CD4-positive, alpha-beta T cell (primary cell): ENCODE data around the gene UBAC2. TPM values are rescaled to one million over a fixed set of nuclear protein-coding genes. Genes with fewer than 3 reads are reported as not detected.

ENCODE experiments used
- ATAC-seq: fragments of 200-7000 bp; cut with Tn5 transposase; one replicate; pipeline ENCODE4 v1.10.0; 2022; ENCODE audit warnings: mild to moderate bottlenecking; ENCODE audit not compliant: poor library complexity
- CTCF ChIA-PET: fragments of 350-600 bp; sonication (Branson Sonifier 250); formaldehyde crosslinking; loops from one replicate; lab custom pipeline; 2021; ENCODE audit warnings: antibody characterized with exemption, inconsistent platforms; lab: Charles Lee
- POLR2A ChIA-PET: fragments of 350-600 bp; sonication (Branson Sonifier 250); formaldehyde crosslinking; loops from one replicate; lab custom pipeline; 2021; ENCODE audit warnings: antibody characterized with exemption, inconsistent platforms; lab: Charles Lee
- DNase-seq, 14 experiments: peaks; one replicate each; pipeline ENCODE4 v3.0.0-alpha.2; 2013 to 2020; ENCODE audit warnings: mixed read lengths in 2 of 14
- H3K27ac ChIP-seq, 2 donors: one replicate each; pipeline versions ENCODE4 v1.5.1 to v1.7.0; 2013; ENCODE audit warnings: low read length in 2 of 2, low read depth in 1 of 2, mild to moderate bottlenecking in 1 of 2
- H3K27me3 ChIP-seq, 2 experiments: 1 replicate in 1 of 2; 2 replicates in 1 of 2; pipeline versions ENCODE4 v1.6.1 to v1.7.0; 2013; ENCODE audit warnings: low read length in 2 of 2, control low read depth in 1 of 2, mild to moderate bottlenecking in 1 of 2, moderate library complexity in 1 of 2; ENCODE audit not compliant: insufficient read depth in 2 of 2, control insufficient read depth in 1 of 2
- H3K36me3 ChIP-seq: one replicate; pipeline ENCODE4 v1.6.1; 2013; ENCODE audit warnings: low read length, control low read depth; ENCODE audit not compliant: insufficient read depth
- H3K4me1 ChIP-seq: one replicate; pipeline ENCODE4 v1.6.1; 2013; ENCODE audit warnings: low read length, control low read depth; ENCODE audit not compliant: insufficient read depth
- H3K4me3 ChIP-seq: one replicate; pipeline ENCODE4 v1.5.1; 2013; ENCODE audit warnings: mild to moderate bottlenecking, low read length, moderate library complexity
- H3K9me3 ChIP-seq, 2 experiments: 1 replicate in 1 of 2; 2 replicates in 1 of 2; pipeline versions ENCODE4 v1.6.1 to v1.7.0; 2013; ENCODE audit warnings: low read length in 2 of 2, mild to moderate bottlenecking in 2 of 2, control low read depth in 1 of 2, moderate library complexity in 1 of 2; ENCODE audit not compliant: control insufficient read depth in 1 of 2, insufficient read depth in 1 of 2
- H3K27ac Mint-ChIP-seq: one replicate; pipeline ENCODE4 v1.8.0; 2020; ENCODE audit warnings: mixed read lengths
- H3K27me3 Mint-ChIP-seq: one replicate; pipeline ENCODE4 v1.8.0; 2021; ENCODE audit warnings: mixed read lengths
- H3K36me3 Mint-ChIP-seq: one replicate; pipeline ENCODE4 v1.8.0; 2021; ENCODE audit warnings: low read depth, mixed read lengths
- H3K4me1 Mint-ChIP-seq: one replicate; pipeline ENCODE4 v1.8.0; 2021; ENCODE audit warnings: low read depth, mixed read lengths
- H3K4me3 Mint-ChIP-seq: one replicate; pipeline ENCODE4 v1.8.0; 2020; ENCODE audit warnings: mild to moderate bottlenecking, mixed read lengths
- H3K9me3 Mint-ChIP-seq: one replicate; pipeline ENCODE4 v1.8.0; 2020; ENCODE audit warnings: mixed read lengths
- CTCF ChIP-seq: fragments of 200-600 bp; IDR thresholded peaks from one replicate; pipeline ENCODE4 v1.8.0; 2022; ENCODE audit warnings: antibody characterized with exemption, mild to moderate bottlenecking
- intact Hi-C, 2 experiments: fragments of 100-400 bp; cut with DNase I in 1 of 2; cut with micrococcal nuclease in 1 of 2; formaldehyde crosslinking; loops; one replicate each; pipeline versions ENCODE4 v1.15.1 to v1.9.0; 2023 to 2025; cut with DNase I, micrococcal nuclease
- total RNA-seq, 174 experiments: library from RNA in 2 of 174; stranded (reverse) in 2 of 174; gene quantifications; one replicate each; pipeline ENCODE4 v1.2.3 and lab custom pipeline; 2021 to 2026

UBAC2 gene
- total RNA-seq, 2 experiments from 2014 or later = 59.8 to 67.4 TPM

- intact Hi-C loops = no loop called here
- POLR2A ChIA-PET = interaction anchor here (0.7 to 2.9 kb wide), 5 partner anchors 8 to 24 kb away, joined by 3 to 27 read pairs (median 4); no protein-coding TSS in a partner anchor
Measured at GRCh38 chr13:99280166-99280565, 79.5 kb downstream of the UBAC2 start.

GRCh38 chr13:99281811-99282263 is 81.2 kb downstream of the UBAC2 start:
- Mint-ChIP-seq H3K27ac (peak overlapping the region; percentile 100), H3K4me1 (peaks cover 97% of the 10 kb centered on the region), H3K27me3 (no peaks in the 10 kb centered on the region), H3K4me3 (peak overlapping the region; percentile 55), H3K36me3 (peaks cover 54% of the 10 kb centered on the region), H3K9me3 (no peaks in the 10 kb centered on the region)
- H3K9me3 ChIP-seq = no peaks in the 10 kb centered on the region
- no peaks in the 10 kb centered on the region for H3K27me3 ChIP-seq
- no peak overlapping the region for H3K4me3 ChIP-seq
- H3K27ac ChIP-seq = peak overlapping the region; percentile 80 to 90
- no peak for TF ChIP-seq CTCF
- peaks cover 71% of the 10 kb centered on the region for H3K4me1 ChIP-seq
- ChIA-PET POLR2A (interaction anchor here (0.9 to 5.0 kb wide), 10 partner anchors 15 to 102 kb away, joined by 3 to 37 read pairs (median 4); no protein-coding TSS in a partner anchor), CTCF (interaction anchor here (0.9 to 2.1 kb wide), 6 partner anchors 11 to 155 kb away, joined by 3 to 13 read pairs (median 4); no protein-coding TSS in a partner anchor)
- ATAC-seq (peak; percentile 71), DNase-seq (peak in 13 of 14 experiments; percentile 35 to 88 (median 56))
- peaks cover 14% of the 10 kb centered on the region for H3K36me3 ChIP-seq
- intact Hi-C loops = loop anchor here in 1 of 2 experiments (1.0 to 2.0 kb wide), 2 partner anchors 15 to 25 kb away; partner anchors contain the start of gene GPR183

More at GRCh38 chr13:99280166-99280565, 79.5 kb downstream of the UBAC2 start:
- no peaks in the 10 kb centered on the region for H3K9me3 Mint-ChIP-seq
- no peak for TF ChIP-seq CTCF
- peak overlapping the region; percentile 72 for H3K4me3 Mint-ChIP-seq
- CTCF ChIA-PET = interaction anchor here (1.2 to 1.8 kb wide), 2 partner anchors 11 to 157 kb away, joined by 4 to 7 read pairs; no protein-coding TSS in a partner anchor
- Histone ChIP-seq H3K27ac (peak overlapping the region in 1 of 2 donors; percentile 42), H3K4me1 (peaks cover 70% of the 10 kb centered on the region), H3K27me3 (no peaks in the 10 kb centered on the region), H3K9me3 (no peaks in the 10 kb centered on the region), H3K4me3 (no peak overlapping the region), H3K36me3 (peaks cover 15% of the 10 kb centered on the region)
- peak overlapping the region; percentile 100 for H3K27ac Mint-ChIP-seq
- peaks cover 57% of the 10 kb centered on the region for H3K36me3 Mint-ChIP-seq
- ATAC-seq (no peak), DNase-seq (peak in 2 of 14 experiments; percentile 61 to 71)
- H3K4me1 Mint-ChIP-seq = peaks cover 97% of the 10 kb centered on the region
- H3K27me3 Mint-ChIP-seq = no peaks in the 10 kb centered on the region

GRCh38 chr13:99282264-99283231 is 81.9 kb downstream of the UBAC2 start:
- intact Hi-C loops = loop anchor here in 1 of 2 experiments (1.0 to 2.0 kb wide), 2 partner anchors 14 to 25 kb away; partner anchors contain the start of gene GPR183
- no peaks in the 10 kb centered on the region for H3K9me3 Mint-ChIP-seq
- Histone ChIP-seq H3K27ac (peak overlapping the region; percentile 80 to 90), H3K27me3 (no peaks in the 10 kb centered on the region), H3K9me3 (no peaks in the 10 kb centered on the region), H3K4me1 (peaks cover 75% of the 10 kb centered on the region), H3K36me3 (peaks cover 14% of the 10 kb centered on the region), H3K4me3 (no peak overlapping the region)
- ChIA-PET CTCF (interaction anchor here (0.7 to 2.1 kb wide), 9 partner anchors 10 to 154 kb away, joined by 3 to 13 read pairs (median 4); no protein-coding TSS in a partner anchor), POLR2A (interaction anchor here (0.9 to 5.0 kb wide), 13 partner anchors 9 to 102 kb away, joined by 3 to 37 read pairs (median 4); no protein-coding TSS in a partner anchor)
- DNase-seq = peak in 3 of 14 experiments; percentile 65 to 73 (median 71)
- TF ChIP-seq CTCF = no peak
- peaks cover 97% of the 10 kb centered on the region for H3K4me1 Mint-ChIP-seq
- peak; percentile 69 for ATAC-seq
- peaks cover 55% of the 10 kb centered on the region for H3K36me3 Mint-ChIP-seq
- peak overlapping the region; percentile 82 for H3K4me3 Mint-ChIP-seq
- H3K27me3 Mint-ChIP-seq = no peaks in the 10 kb centered on the region
- peak overlapping the region; percentile 100 for H3K27ac Mint-ChIP-seq
